ENCODE measurements around the gene SEPTIN8. TPM values are rescaled to one million over a fixed set of nuclear protein-coding genes. Genes with fewer than 3 reads are reported as not detected.
A peak's percentile ranks its signal among the peaks of the same experiment; 100 is the strongest.

SEPTIN8 gene
- total and polyA plus RNA-seq, 2 of the 8 experiments (the other 6 are each of a cell fraction or from before 2014, with no cell fraction given): 21.2 to 33.0 TPM

DNA sequence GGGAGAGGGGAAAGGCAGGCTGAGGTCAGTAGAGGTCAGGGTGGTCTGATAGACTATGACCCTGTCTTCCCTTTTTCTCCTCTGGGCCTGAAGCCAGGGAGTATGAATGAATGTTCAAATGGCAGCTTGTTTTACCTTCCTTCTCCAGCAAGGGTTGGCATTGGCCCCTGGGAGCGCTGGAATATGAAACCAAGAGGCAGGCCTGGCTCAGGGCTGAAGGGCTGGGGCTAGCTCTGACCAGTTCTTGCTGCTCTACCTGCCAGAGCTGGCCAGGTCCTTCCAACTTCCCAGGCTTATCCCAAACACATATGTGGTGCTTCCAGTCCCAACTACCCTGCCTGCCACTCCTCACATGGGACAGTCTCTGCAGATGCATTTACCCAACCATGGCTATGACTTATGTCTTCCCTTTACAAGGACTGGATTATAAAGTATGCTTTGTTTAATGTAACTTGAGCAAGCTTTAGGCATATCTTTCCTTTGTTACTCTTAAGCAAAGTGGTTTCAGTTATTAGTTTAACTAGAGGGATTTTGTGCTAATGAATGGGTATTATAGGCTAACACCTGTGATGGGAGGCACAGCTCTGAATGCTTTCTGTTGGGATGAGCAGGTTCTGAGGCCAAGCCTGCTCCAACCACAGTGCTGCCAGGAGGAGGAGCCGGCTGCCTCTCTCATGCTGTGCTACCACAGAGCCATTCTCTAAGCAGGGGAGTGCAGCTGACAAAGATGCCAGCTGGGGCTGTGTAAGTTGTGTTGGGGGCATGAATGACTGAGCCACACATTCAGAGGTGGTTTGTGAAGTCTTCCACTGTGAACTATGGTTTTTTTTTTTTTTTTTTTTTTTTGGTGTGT, 23.7 kb downstream of the SEPTIN8 start:
- H3K23me2 ChIP-seq (ENCODE audit: low read depth, low read length): no peaks in the 10 kb centered on the region
- peak; percentile 13 for FAIRE-seq
- TF ChIP-seq RBBP5 (IDR thresholded peaks at IDR 0.05; ENCODE audit: borderline replicate concordance, low read depth, low read length) (no peak), RAD21 (IDR thresholded peaks at IDR 0.05 in 1 of 2, conservative IDR thresholded peaks at IDR 0.05 in 1 of 2; ENCODE audit: low read depth in 2 of 2, low read length in 2 of 2) (peak; percentile 51 to 61)
- TF ChIP-seq, protein P1, sequence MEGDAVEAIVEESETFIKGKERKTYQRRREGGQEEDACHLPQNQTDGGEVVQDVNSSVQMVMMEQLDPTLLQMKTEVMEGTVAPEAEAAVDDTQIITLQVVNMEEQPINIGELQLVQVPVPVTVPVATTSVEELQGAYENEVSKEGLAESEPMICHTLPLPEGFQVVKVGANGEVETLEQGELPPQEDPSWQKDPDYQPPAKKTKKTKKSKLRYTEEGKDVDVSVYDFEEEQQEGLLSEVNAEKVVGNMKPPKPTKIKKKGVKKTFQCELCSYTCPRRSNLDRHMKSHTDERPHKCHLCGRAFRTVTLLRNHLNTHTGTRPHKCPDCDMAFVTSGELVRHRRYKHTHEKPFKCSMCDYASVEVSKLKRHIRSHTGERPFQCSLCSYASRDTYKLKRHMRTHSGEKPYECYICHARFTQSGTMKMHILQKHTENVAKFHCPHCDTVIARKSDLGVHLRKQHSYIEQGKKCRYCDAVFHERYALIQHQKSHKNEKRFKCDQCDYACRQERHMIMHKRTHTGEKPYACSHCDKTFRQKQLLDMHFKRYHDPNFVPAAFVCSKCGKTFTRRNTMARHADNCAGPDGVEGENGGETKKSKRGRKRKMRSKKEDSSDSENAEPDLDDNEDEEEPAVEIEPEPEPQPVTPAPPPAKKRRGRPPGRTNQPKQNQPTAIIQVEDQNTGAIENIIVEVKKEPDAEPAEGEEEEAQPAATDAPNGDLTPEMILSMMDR (IDR thresholded peaks at IDR 0.05; ENCODE audit: control extremely low read depth in 1 of 3, insufficient read depth in 1 of 3, low read depth in 1 of 3, low read length in 3 of 3): peak; percentile 33 to 45 (median 39)

More for the DNA sequence above, 23.7 kb downstream of the SEPTIN8 start:
- Histone ChIP-seq H2BK15ac (ENCODE audit: low read length) (no peak overlapping the region), H3K4me2 (ENCODE audit: insufficient read depth in 1 of 2, low read depth in 2 of 2, low read length in 2 of 2) (no peak overlapping the region), H2BK20ac (ENCODE audit: low read length) (no peak overlapping the region), H3K4me1 (replicated peaks in 1 of 4; ENCODE audit: control insufficient read depth in 3 of 4, insufficient read depth in 4 of 4, low read length in 3 of 4) (peaks cover 0 to 6% (median 3%) of the 10 kb centered on the region in 4 experiments; a peak in 3 of 7 replicates), H4K20me1 (replicated peaks in 1 of 2; ENCODE audit: control insufficient read depth in 1 of 2, insufficient read depth in 2 of 2, low read length in 2 of 2) (peaks cover 0 to 2% of the 10 kb centered on the region in 2 experiments), H2BK120ac (replicated peaks; ENCODE audit: low read depth, low read length) (no peak overlapping the region), H3K9ac (replicated peaks in 1 of 4; ENCODE audit: extremely low read depth in 1 of 4, low read depth in 3 of 4, low read length in 3 of 4) (no peak overlapping the region), H3K4me3 (ENCODE audit: extremely low read depth in 1 of 4, insufficient read depth in 2 of 4, low read depth in 3 of 4, low read length in 4 of 4) (no peak overlapping the region), H3K79me1 (ENCODE audit: low read depth, low read length) (no peaks in the 10 kb centered on the region), H4K8ac (ENCODE audit: extremely low read depth, insufficient read depth, low read length) (no peak overlapping the region), H3K14ac (ENCODE audit: insufficient read length) (no peak overlapping the region), H4K5ac (ENCODE audit: insufficient read length, low read depth, low read length) (no peak overlapping the region), H3K23ac (ENCODE audit: insufficient read length) (no peak overlapping the region), H3K36me3 (ENCODE audit: control insufficient read depth in 2 of 4, insufficient read depth in 4 of 4, low read length in 3 of 4) (no peaks in the 10 kb centered on the region), H2BK5ac (ENCODE audit: low read depth, low read length) (no peak overlapping the region), H2BK12ac (ENCODE audit: low read depth, low read length) (no peak overlapping the region), H3K4ac (replicated peaks; ENCODE audit: insufficient read length, low read depth, low read length) (no peak overlapping the region), H3K79me2 (ENCODE audit: control insufficient read depth in 1 of 2, insufficient read depth in 2 of 2, low read length in 2 of 2) (no peaks in the 10 kb centered on the region), H2AFZ (ENCODE audit: low read length) (no peak overlapping the region), H3K56ac (replicated peaks; ENCODE audit: insufficient read length, low read depth, low read length) (no peak overlapping the region), H2AK5ac (ENCODE audit: low read depth, low read length) (no peak overlapping the region), H3K9me3 (ENCODE audit: insufficient read depth in 2 of 2, low read depth in 1 of 2, low read length in 1 of 2) (no peaks in the 10 kb centered on the region), H4K91ac (replicated peaks; ENCODE audit: insufficient read length, low read length) (no peak overlapping the region), H3K27me3 (replicated peaks in 1 of 4; ENCODE audit: control insufficient read depth in 3 of 4, extremely low read depth in 1 of 4, insufficient read depth in 3 of 4, low read length in 3 of 4) (peaks cover 7 to 20% (median 15%) of the 10 kb centered on the region in 4 experiments), H3K27ac (ENCODE audit: low read depth, low read length) (no peak overlapping the region), H3K18ac (ENCODE audit: extremely low read depth, low read length) (no peak overlapping the region)
- DNase-seq (ENCODE audit: low read depth in 1 of 2, low spot score in 2 of 2): peak in 1 of 2 experiments; percentile 47
- POLR2A ChIA-PET (ENCODE audit: partially characterized antibody): no interaction called here
- WGBS, 2 experiments (ENCODE audit: extremely low coverage in 1 of 2, insufficient coverage in 1 of 2, insufficient read length in 1 of 2, insufficient replicate concordance in 2 of 2, low coverage in 1 of 2, low lambda C conversion rate in 2 of 2, missing lambda C conversion rate in 1 of 2): 54% methylated on average over 2 of the region's 2 CpGs; no CpG with 5 or more reads in 1 of the 2 experiments
- CTCF ChIA-PET (ENCODE audit: partially characterized antibody): interaction anchor here (0.6 to 18.2 kb wide), 17 partner anchors 9 to 133 kb away, joined by 3 to 322 read pairs (median 6); partner anchors contain the start of genes SEPTIN8 and SHROOM1

Measured in H1 (cell line).